CD4-positive, alpha-beta T cell treated with Interferon gamma for 1 hour (primary cell): ENCODE data around the gene ULK3.
A peak's percentile ranks its signal among the peaks of the same experiment; 100 is the strongest.

Experiments used
- DNase-seq: peaks from one replicate; pipeline ENCODE4 v3.0.0-alpha.2; 2020

Gene ULK3

DNA sequence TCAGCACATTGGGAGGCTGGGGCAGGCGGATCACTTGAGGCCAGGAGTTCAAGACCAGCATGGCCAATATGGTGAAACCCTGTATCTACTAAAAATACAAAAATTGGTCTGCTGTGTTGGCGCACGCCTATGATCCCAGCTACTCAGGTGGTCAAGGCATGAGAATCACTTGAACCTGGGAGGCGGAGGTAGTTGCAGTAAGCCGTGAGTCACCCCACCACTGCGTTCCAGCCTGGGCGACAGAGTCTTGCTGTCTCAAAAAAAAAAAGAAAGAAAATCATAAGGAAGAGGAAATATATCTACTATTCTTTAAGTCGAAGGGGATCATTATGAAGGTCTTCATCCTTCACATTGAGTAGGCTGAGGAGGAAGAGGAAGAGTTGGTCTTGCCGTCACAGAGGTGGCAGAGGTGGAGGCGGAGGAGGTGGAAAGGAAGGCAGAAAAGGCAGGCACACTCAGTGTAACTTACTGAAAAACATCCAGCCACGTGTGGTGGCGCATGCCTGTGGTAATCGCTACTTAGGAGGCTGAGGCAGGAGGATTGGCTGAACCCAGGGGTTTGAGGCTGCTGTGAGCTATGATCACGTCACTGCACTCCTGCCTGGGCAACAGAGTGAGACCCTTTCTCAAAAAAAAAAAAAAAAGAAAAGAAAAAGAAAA lies 46.9 kb downstream of the ULK3 start:
- no peak for DNase-seq

DNA sequence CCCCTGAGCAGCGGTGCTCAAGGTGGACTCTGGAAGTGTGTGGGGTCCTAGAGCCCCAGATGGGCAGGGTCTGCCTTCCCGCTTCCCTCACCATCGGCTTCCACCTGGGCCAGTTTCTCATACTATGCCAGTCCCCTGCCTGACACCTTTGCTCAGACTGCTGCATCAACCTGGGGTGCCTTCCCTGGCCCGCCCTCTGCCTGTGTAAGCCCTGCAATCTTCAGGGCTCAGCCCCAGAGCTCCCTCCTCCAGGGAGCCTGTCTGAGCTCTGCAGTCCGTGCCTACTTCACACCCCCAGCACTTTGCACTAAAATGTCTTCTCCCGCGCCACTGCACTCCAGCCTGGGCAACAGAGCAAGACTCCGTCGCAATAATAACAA lies 48.0 kb downstream of the ULK3 start:
- no peak for DNase-seq

GRCh38 chr15:74794248-74794969 lies 48.5 kb downstream of the ULK3 start:
- no peak for DNase-seq

DNA sequence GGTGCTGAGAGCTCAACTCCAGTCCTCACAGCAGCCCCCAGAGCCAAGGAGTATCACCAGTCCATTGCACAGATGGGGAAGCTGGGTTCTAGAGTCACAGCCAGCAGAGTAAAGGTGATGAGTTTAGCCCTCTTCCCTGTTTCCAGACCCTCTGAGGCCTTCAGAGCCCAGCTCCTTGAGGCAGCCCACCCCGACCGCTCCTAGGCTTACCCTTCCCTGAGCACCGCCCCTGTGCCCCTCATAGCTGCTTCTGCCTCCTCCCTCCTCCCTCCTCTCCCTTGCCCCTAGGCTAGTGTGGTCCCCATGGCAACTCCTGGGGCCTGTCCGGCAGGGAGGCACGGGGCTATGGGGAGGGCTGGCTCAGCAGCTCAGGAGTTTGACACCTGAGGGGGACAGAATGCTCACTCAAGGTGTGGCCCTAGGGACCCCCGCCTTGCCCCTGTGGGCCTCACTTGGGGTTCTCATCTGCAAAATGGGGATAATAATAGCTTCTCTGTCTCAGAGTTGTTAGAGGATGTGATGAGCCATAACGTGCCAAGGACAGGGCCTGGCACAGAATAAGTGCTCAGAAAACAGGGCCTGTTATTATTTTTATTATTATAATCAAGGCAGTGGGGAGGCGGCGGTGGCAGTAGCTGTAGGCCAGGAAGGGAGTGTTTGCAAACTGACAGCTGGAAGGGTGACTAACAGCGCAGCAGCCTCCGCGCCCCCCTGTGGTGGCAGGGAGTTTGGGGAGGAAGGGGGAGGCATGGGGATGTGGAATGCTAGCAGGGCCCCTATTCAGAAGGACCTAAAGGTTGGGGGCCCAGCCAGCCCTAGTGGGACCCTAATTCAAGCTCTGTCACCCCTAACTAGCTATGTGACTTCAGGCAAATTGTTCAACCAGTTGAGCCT lies 49.6 kb downstream of the ULK3 start:
- DNase-seq = peak; percentile 73

DNA sequence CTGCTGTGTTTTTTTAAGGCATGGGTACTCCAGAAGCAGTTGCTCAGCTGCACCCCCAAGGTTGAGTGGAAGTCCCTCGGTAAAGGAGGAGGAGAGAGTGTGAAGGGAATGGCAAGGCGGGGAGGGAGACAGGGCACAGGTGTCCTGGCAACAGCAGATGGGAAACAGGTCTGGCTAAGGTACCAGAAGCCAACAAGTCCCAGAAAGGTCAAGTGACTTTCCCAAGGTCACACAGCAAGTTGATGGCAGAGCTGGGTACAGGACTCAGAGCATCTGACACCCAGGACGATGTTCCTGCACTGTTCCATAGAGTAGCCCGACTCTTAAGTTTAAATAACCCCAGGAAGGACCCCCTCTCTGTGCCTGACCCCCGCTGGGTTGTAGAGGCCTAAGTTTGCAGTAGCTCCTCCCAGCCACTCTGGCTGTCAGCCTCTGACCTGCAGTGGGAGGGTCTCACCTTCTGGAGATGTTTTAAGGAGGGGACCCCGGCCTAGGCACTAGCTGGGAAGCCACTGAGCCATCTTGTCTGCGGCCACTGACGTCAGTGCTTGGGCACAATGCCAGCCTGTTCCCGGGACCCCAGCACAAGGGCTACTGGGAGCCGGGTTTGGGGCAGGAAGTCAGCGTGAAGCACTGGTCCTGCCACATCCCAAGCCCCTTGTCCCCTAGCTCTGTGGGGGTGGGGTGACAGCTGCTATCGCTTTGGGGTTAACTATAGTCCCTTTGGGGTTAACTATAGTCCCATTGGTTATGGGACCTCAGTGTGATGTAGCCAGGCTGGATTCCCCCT lies 50.5 kb downstream of the ULK3 start:
- no peak for DNase-seq

- no peak for DNase-seq
Observed at GRCh38 chr15:74791667-74792066, 51.3 kb downstream of the ULK3 start.

- DNase-seq = no peak
Observed at GRCh38 chr15:74791007-74791406, 51.9 kb downstream of the ULK3 start.

DNA sequence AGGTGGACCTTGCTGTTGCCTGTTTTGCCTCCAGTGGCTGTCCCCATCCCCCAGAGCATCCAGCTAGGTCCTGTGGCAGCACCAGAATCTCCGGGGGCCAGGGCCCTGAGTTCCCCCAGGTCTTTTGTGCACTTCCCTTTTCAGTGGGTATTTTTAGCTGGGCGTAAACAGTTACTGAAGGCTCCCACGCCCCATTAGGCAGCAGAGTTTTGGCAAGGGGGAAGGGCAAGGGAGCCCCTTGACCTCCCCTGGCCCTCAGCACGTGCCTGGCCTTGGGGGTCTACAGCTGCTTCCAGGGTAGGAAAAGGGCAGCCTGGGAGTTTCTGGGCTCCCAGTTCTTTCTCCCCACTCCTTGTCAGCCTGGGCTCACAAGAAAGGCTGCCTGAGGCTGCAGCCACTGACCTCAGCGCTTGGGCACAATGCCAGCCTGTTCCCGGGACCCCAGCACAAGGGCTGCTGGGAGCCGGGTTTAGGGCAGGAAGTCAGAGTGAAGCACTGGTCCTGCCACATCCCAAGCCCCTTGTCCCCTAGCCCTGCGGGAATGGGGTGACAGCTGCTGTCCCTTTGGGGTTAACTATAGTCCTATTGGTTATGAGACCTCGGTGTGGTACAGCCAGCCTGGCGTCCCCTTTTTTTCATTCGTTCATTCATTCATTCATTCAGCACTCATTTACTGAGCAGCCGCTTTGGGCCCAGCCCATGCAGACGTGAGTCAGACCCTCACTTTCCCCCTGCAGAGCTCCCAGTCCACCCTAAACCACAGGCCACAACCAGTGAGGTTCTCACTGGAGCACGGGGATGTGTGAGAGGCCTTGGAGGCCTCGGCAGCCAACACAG lies 52.7 kb downstream of the ULK3 start:
- DNase-seq = no peak

DNA sequence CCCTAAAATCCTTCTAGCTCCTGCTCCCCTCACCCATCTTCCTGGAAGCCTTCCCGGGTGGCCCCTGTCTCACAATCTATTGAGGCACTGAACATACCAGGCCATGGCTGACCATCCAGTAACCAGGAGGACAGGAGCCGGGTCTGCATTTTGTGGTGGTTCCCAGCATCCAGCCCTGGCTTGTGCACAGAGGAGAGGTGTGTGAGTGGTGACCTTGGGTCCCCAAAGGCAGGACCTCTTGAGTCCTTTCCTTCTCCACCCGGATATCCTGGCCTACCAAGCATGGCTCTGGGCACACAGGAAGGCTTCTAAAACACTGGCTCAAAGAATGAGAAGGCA lies 53.2 kb downstream of the ULK3 start:
- DNase-seq = no peak

- DNase-seq = peak; percentile 48
Observed at GRCh38 chr15:74789171-74789631, 53.8 kb downstream of the ULK3 start.

DNA sequence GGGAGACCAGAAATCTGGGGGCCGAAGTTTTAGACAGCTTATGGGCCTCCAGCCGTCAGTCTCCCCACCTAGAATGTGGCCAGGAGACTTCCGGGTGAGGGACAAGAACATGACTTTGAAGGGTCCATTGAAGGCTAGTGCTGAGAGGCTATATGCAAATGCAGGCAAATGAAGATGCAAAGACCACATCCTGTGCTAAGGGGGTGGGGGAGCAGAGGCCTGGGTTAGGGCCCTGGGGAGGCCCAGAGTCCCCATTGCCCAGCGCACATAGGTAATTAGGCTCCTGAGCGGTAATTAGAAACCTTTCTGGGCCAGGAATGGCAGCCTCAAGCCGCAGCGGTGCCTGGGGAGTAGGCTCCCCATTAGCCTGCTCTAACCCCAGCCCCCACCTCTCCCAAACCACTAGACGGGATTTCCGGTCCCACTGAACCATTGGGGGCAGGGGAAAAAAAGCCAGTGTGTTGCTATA lies 54.2 kb downstream of the ULK3 start:
- DNase-seq = peak; percentile 59

- DNase-seq = no peak
Observed at GRCh38 chr15:74788042-74788682, 54.8 kb downstream of the ULK3 start.

- peak; percentile 91 for DNase-seq
Observed at GRCh38 chr15:74787251-74788041, 55.5 kb downstream of the ULK3 start.

DNA sequence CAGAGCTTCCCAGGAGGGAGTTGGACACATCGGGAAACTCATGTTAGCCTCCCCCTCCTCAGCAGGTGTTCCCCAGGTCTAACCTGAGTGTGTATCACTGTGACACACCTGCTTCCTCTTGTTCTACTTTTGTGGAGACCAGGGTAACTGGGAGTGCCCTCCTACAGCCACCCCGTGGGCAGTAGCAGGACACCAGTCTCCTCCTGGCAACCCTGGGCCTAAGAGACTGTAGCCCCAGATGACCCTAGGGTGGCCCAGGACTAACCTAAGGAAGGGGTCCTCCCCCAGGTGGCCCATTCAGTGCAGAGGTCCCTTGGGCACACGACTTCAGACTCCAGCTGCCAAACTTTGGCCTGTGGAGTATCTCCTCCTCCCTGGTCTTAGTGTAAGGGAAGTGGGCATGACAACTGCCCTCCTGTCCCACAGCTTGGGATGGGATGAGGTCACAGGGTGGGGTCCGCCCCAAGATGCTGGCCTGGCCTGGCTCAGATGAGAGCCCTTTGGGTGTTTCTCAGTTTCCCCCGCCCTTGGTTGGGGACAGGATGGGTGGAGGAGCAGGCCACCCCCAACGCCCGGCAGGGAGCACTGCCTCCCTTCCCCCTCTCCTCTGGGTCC lies 56.3 kb downstream of the ULK3 start:
- peak; percentile 46 for DNase-seq
